Nephron (organoid): Measurements from ENCODE around the gene FYCO1.

Experiments used
- H3K27ac Mint-ChIP-seq, 3 experiments: 2 replicates each; pipeline ENCODE4 v1.8.0; 2020; ENCODE audit warnings: mixed read lengths in 3 of 3, mild to moderate bottlenecking in 2 of 3, moderate library complexity in 1 of 3
- H3K27me3 Mint-ChIP-seq: 2 replicates; pipeline ENCODE4 v1.8.0; 2021; ENCODE audit warnings: low read depth, mild to moderate bottlenecking, moderate library complexity, mixed read lengths
- H3K36me3 Mint-ChIP-seq: 2 replicates; pipeline ENCODE4 v1.8.0; 2020; ENCODE audit warnings: low read depth, mixed read lengths
- H3K4me1 Mint-ChIP-seq: 2 replicates; pipeline ENCODE4 v1.8.0; 2020; ENCODE audit warnings: mixed read lengths
- H3K4me3 Mint-ChIP-seq, 3 experiments: 2 replicates each; pipeline ENCODE4 v1.8.0; 2020; ENCODE audit warnings: mild to moderate bottlenecking in 3 of 3, mixed read lengths in 3 of 3, moderate library complexity in 2 of 3
- H3K9me3 Mint-ChIP-seq: 2 replicates; pipeline ENCODE4 v1.8.0; 2020; ENCODE audit warnings: mixed read lengths
- TF ChIP-seq, protein P1 (sequence below), 3 experiments: fragments of 200-600 bp; sonication (generic); IDR thresholded peaks; one replicate each; pipeline ENCODE4 v1.5.0; 2021; ENCODE audit warnings: antibody characterized with exemption in 3 of 3; ENCODE audit not compliant: unreplicated experiment in 3 of 3

The FYCO1 gene

GRCh38 chr3:45966371-45966791 lies 29.2 kb downstream of the FYCO1 start:
- no peak overlapping the region for H3K4me3 Mint-ChIP-seq
- H3K27me3 Mint-ChIP-seq: peaks cover 6% of the 10 kb centered on the region
- peak overlapping the region in 1 of 3 experiments; percentile 31 for H3K27ac Mint-ChIP-seq
- H3K9me3 Mint-ChIP-seq: no peaks in the 10 kb centered on the region
- H3K36me3 Mint-ChIP-seq: peaks cover 45% of the 10 kb centered on the region
- peaks cover 24% of the 10 kb centered on the region for H3K4me1 Mint-ChIP-seq
- TF ChIP-seq, protein P1, sequence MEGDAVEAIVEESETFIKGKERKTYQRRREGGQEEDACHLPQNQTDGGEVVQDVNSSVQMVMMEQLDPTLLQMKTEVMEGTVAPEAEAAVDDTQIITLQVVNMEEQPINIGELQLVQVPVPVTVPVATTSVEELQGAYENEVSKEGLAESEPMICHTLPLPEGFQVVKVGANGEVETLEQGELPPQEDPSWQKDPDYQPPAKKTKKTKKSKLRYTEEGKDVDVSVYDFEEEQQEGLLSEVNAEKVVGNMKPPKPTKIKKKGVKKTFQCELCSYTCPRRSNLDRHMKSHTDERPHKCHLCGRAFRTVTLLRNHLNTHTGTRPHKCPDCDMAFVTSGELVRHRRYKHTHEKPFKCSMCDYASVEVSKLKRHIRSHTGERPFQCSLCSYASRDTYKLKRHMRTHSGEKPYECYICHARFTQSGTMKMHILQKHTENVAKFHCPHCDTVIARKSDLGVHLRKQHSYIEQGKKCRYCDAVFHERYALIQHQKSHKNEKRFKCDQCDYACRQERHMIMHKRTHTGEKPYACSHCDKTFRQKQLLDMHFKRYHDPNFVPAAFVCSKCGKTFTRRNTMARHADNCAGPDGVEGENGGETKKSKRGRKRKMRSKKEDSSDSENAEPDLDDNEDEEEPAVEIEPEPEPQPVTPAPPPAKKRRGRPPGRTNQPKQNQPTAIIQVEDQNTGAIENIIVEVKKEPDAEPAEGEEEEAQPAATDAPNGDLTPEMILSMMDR (IDR thresholded peaks at IDR 0.05; ENCODE audit: unreplicated experiment in 3 of 3): no peak

DNA sequence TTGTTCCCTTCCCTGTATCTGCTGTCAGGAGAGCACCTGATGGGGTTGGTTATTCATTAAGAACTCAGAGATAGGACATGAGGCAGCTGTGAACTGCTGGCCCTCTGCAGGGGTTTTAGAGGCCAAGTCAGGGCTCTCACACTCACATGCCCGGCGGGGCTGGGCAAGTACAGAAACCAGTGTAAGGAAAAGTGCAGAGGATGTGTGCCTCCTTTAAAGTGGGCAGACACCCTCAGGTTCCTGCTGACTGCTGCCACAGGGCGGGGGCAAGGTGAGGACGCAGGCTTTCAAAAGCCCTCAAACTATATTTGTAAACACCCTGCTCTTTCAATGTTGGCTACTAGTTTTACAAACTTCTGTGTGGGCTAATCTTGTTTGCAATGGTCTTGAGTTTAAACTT lies 30.0 kb downstream of the FYCO1 start:
- no peak overlapping the region for H3K27ac Mint-ChIP-seq
- H3K27me3 Mint-ChIP-seq: peaks cover 6% of the 10 kb centered on the region
- TF ChIP-seq, protein P1 (IDR thresholded peaks at IDR 0.05; ENCODE audit: unreplicated experiment in 3 of 3): no peak
- H3K36me3 Mint-ChIP-seq: peaks cover 50% of the 10 kb centered on the region
- H3K4me1 Mint-ChIP-seq: peaks cover 24% of the 10 kb centered on the region
- H3K4me3 Mint-ChIP-seq: no peak overlapping the region
- H3K9me3 Mint-ChIP-seq: no peaks in the 10 kb centered on the region

DNA sequence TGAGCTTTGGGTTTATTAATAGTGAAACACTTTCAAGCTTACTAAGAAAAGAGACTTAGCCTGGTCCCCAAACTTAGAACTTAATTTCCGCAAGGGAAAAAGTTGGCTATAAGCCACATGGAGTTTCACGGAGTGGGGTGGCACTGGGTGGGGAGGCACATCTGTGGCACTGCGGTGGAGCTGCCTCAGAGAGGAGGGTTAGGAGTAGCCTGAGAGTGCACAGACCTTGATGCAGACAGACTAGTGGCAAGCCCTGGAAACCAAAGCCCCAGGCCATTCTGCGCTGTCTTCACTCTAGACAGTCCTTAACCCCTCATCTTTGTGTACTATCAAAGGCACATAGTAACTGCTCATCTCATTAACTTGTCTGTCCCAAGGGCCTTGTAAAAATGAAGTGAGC lies 30.4 kb downstream of the FYCO1 start:
- peaks cover 24% of the 10 kb centered on the region for H3K4me1 Mint-ChIP-seq
- no peak overlapping the region for H3K27ac Mint-ChIP-seq
- H3K4me3 Mint-ChIP-seq: no peak overlapping the region
- TF ChIP-seq, protein P1 (IDR thresholded peaks at IDR 0.05; ENCODE audit: unreplicated experiment in 3 of 3): no peak
- H3K9me3 Mint-ChIP-seq: no peaks in the 10 kb centered on the region
- H3K27me3 Mint-ChIP-seq: peaks cover 6% of the 10 kb centered on the region
- peaks cover 52% of the 10 kb centered on the region for H3K36me3 Mint-ChIP-seq

DNA sequence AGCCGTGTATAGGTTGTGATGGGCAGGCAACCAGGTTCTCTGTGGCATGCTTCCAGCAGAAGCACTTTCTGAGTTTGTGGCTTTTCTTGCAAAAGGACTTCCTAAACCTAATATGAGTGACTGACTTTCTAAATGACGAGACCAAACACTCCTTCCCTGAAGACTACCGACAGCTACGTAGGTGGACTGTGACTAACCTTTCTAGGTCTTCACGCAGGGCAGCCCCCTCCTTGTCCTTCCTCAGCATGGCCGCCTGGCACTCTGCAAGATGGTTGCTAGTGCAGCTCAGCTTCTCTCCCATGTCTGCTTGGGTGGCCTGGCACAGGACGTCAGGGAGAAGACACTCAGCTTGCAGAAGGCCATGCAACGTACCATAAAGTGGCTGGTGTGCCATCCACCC lies 31.5 kb downstream of the FYCO1 start:
- H3K27ac Mint-ChIP-seq: no peak overlapping the region
- peaks cover 24% of the 10 kb centered on the region for H3K4me1 Mint-ChIP-seq
- H3K9me3 Mint-ChIP-seq: no peaks in the 10 kb centered on the region
- TF ChIP-seq, protein P1 (IDR thresholded peaks at IDR 0.05; ENCODE audit: unreplicated experiment in 3 of 3): no peak
- no peak overlapping the region for H3K4me3 Mint-ChIP-seq
- H3K27me3 Mint-ChIP-seq: peaks cover 6% of the 10 kb centered on the region
- H3K36me3 Mint-ChIP-seq: peaks cover 62% of the 10 kb centered on the region

DNA sequence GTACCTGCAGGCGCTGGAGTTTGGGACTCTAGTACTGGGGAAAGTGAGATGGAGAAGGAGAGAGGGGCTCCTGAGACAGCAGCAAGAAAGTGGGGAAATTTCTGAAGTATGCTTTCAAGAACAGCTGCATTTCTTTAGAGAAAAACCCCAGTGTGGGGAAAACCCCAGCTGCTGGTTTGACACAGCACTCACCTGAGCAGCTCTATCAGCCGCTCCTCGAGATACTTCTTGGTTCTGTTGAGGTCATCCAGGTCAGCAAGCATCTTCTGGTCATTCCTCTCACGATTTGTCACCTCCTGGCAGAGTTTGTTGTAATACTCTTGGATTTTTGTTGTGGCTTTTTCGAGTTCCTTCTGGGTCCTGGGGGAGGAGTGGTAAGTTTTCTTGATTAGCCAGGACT lies 33.6 kb downstream of the FYCO1 start:
- Mint-ChIP-seq H3K27ac (no peak overlapping the region), H3K27me3 (peaks cover 3% of the 10 kb centered on the region), H3K4me1 (peaks cover 5% of the 10 kb centered on the region), H3K36me3 (peaks cover 64% of the 10 kb centered on the region), H3K9me3 (no peaks in the 10 kb centered on the region), H3K4me3 (no peak overlapping the region)
- TF ChIP-seq, protein P1 (IDR thresholded peaks at IDR 0.05; ENCODE audit: unreplicated experiment in 3 of 3): no peak

GRCh38 chr3:45960289-45960688 lies 35.3 kb downstream of the FYCO1 start:
- H3K9me3 Mint-ChIP-seq: no peaks in the 10 kb centered on the region
- TF ChIP-seq, protein P1 (IDR thresholded peaks at IDR 0.05; ENCODE audit: unreplicated experiment in 3 of 3): no peak
- peaks cover 3% of the 10 kb centered on the region for H3K27me3 Mint-ChIP-seq
- no peak overlapping the region for H3K4me3 Mint-ChIP-seq
- H3K4me1 Mint-ChIP-seq: no peaks in the 10 kb centered on the region
- H3K27ac Mint-ChIP-seq: no peak overlapping the region
- H3K36me3 Mint-ChIP-seq: peaks cover 71% of the 10 kb centered on the region
